Renal cortical epithelial cell (primary cell): ENCODE results near the gene VIPR2. TPM values are rescaled to one million over a fixed set of nuclear protein-coding genes. Genes with fewer than 3 reads are reported as not detected.

Experiments
- DNase-seq: peaks from one replicate; pipeline ENCODE4 v3.0.0-alpha.2; 2011; ENCODE audit warnings: low read depth
- total RNA-seq: library from RNA; depleted of rRNA; stranded (reverse); fragments of >200 nt; gene quantifications from 2 replicates; pipeline ENCODE4 v1.2.3, GENCODE V29; 2014

The VIPR2 gene
- total RNA-seq, 1 donor from 2014 or later: 0.10 TPM

GRCh38 chr7:159040912-159041711 is 103.6 kb downstream of the VIPR2 start:
- DNase-seq: no peak

GRCh38 chr7:159040146-159040545 is 104.5 kb downstream of the VIPR2 start:
- DNase-seq: no peak

- DNase-seq: no peak
Measured at GRCh38 chr7:159039716-159040115, 105.0 kb downstream of the VIPR2 start.

- no peak for DNase-seq
Measured at GRCh38 chr7:159038066-159038465, 106.6 kb downstream of the VIPR2 start.

- DNase-seq: no peak
Measured at GRCh38 chr7:159036916-159037605, 107.6 kb downstream of the VIPR2 start.

GRCh38 chr7:159035571-159036073 is 109.0 kb downstream of the VIPR2 start:
- DNase-seq: no peak

- no peak for DNase-seq
Measured at GRCh38 chr7:159034988-159035387, 109.7 kb downstream of the VIPR2 start.

GRCh38 chr7:159034394-159034793 is 110.3 kb downstream of the VIPR2 start:
- DNase-seq: no peak

GRCh38 chr7:159033956-159034355 is 110.7 kb downstream of the VIPR2 start:
- no peak for DNase-seq

GRCh38 chr7:159033473-159033825 is 111.2 kb downstream of the VIPR2 start:
- no peak for DNase-seq

- DNase-seq: no peak
Measured at GRCh38 chr7:159032753-159033472, 111.8 kb downstream of the VIPR2 start.

- DNase-seq: no peak
Measured at GRCh38 chr7:159032322-159032721, 112.3 kb downstream of the VIPR2 start.

- DNase-seq: no peak
Measured at GRCh38 chr7:159031750-159032149, 112.9 kb downstream of the VIPR2 start.

GRCh38 chr7:159031135-159031701 is 113.4 kb downstream of the VIPR2 start:
- DNase-seq: no peak

GRCh38 chr7:159030490-159031134 is 114.1 kb downstream of the VIPR2 start:
- DNase-seq: peak; percentile 12

- DNase-seq: no peak
Measured at GRCh38 chr7:159028508-159029401, 115.9 kb downstream of the VIPR2 start.

- peak; percentile 51 for DNase-seq
Measured at GRCh38 chr7:159027789-159028507, 116.7 kb downstream of the VIPR2 start.

GRCh38 chr7:159027056-159027788 is 117.4 kb downstream of the VIPR2 start:
- DNase-seq: peak; percentile 45
